A549 treated with dexamethasone at 1 μM for 4 hours (cell line): ENCODE measurements around the gene KRT8. TPM values are rescaled to one million over a fixed set of nuclear protein-coding genes. Genes with fewer than 3 reads are reported as not detected.

Experiments
- total RNA-seq: library from RNA; stranded (reverse); fragments of 200-300 nt; extraction: Qiagen RNA extraction; gene quantifications from 5 replicates; pipeline ENCODE4 v1.2.3, GENCODE V29; 2022

KRT8 gene
- 4,375 to 5,591 TPM (median 5,356 TPM) in 5 replicates for total RNA-seq

DNA sequence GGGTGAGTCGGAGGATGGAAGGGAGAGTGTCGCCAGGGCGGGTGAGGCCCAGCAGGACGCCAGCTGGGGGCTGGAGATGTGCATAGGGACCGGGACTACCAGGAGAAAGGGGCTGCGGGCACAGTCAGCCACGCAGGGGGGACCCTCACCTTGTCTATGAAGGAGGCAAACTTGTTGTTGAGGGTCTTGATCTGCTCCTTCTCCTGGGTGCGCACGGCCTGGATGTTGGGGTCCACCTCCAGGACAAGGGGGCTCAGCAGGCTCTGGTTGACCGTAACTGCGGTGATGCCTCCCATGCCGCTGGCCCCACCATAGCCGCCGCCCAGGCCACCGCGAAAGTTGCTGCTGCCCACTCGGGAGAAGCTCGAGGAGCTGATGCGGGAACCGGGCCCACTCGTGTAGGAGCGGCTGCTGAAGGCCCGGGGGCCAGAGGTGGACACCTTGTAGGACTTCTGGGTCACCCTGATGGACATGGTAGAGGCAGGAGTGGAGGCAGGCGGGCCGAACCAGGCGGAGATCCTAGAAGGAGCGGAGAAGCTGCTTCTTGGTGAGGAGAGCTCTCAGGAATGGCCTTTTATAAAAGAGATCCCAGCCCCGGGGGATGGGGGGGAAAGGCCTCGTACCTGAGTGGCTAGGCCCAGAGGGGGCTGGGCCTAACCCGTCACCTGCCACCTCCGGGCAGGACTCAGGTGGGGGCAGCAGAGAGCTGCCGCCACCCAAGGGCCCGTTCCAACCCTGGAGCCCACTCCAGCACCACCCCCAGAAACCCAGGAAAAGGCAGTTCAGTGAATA lies at the start of gene KRT8:
Gene KRT8 (minus strand): TSS at position 568 of the 792 bp plus-strand sequence. CDS start 95 bp downstream, at position 473.

GRCh38 chr12:52848661-52849255 lies 56.1 kb downstream of the KRT8 start, which contains the start of gene KRT78:
TSS of gene KRT78 (minus strand) at chr12:52848994. CDS start at chr12:52848930, 64 bp downstream.

Other genes starting within 250 kb of the KRT8 start
- not detected in 5 replicates for gene KRT1, start 224.7 kb downstream of the KRT8 start, total RNA-seq
- gene KRT77, start 201.6 kb downstream of the KRT8 start, total RNA-seq, result not detected in 5 replicates
- not detected in 5 replicates for gene KRT76, start 127.7 kb downstream of the KRT8 start, total RNA-seq
- 0.05 to 0.06 TPM (median 0.05 TPM) in 3 of 5 replicates, not detected in the others for gene KRT3, start 109.0 kb downstream of the KRT8 start, total RNA-seq
- 2.1 to 3.7 TPM (median 3.0 TPM) in 5 replicates for gene KRT4, start 91.0 kb downstream of the KRT8 start, total RNA-seq
- gene KRT79, start 70.8 kb downstream of the KRT8 start, total RNA-seq, result 0.06 to 0.17 TPM (median 0.06 TPM) in 3 of 5 replicates, not detected in the others
- 0.12 to 0.36 TPM (median 0.19 TPM) in 4 of 5 replicates, not detected in the other for gene KRT78, start 56.1 kb downstream of the KRT8 start, total RNA-seq
- 3,225 to 3,786 TPM (median 3,735 TPM) in 5 replicates for gene KRT18, start 44.0 kb upstream of the KRT8 start, total RNA-seq
- 281 to 365 TPM (median 350 TPM) in 5 replicates for gene EIF4B, start 101.4 kb upstream of the KRT8 start, total RNA-seq
- 29.0 to 75.3 TPM (median 67.4 TPM) in 5 replicates for gene TNS2, start 145.0 kb upstream of the KRT8 start, total RNA-seq
- gene SPRYD3, start 174.3 kb upstream of the KRT8 start, total RNA-seq, result 31.9 to 38.0 TPM (median 36.8 TPM) in 5 replicates
- 171 to 218 TPM (median 205 TPM) in 5 replicates for gene IGFBP6, start 192.6 kb upstream of the KRT8 start, total RNA-seq
- gene SOAT2, start 198.4 kb upstream of the KRT8 start, total RNA-seq, result 0.17 to 0.27 TPM (median 0.26 TPM) in 5 replicates